Ishikawa (cell line): Measurements from ENCODE around the gene SCRN2.

Experiments
- CEBPB ChIP-seq: IDR thresholded peaks from 2 replicates; pipeline ENCODE4 v1.6.1; 2012
- CREB1 ChIP-seq: IDR thresholded peaks from 2 replicates; pipeline ENCODE4 v1.6.1; 2012; ENCODE audit warnings: low read depth
- EGR1 ChIP-seq: IDR thresholded peaks from 2 replicates; pipeline ENCODE4 v1.6.1; 2012
- EP300 ChIP-seq: IDR thresholded peaks from 2 replicates; pipeline ENCODE4 v1.6.1; 2012; ENCODE audit warnings: borderline replicate concordance
- FOXM1 ChIP-seq: IDR thresholded peaks from 2 replicates; pipeline ENCODE4 v1.6.1; 2012; ENCODE audit warnings: low read depth, borderline replicate concordance
- MAX ChIP-seq: IDR thresholded peaks from 2 replicates; pipeline ENCODE4 v1.6.1; 2012
- NFIC ChIP-seq: IDR thresholded peaks from 2 replicates; pipeline ENCODE4 v1.6.1; 2012
- RAD21 ChIP-seq: IDR thresholded peaks from 2 replicates; pipeline ENCODE4 v1.6.1; 2012; ENCODE audit warnings: low read depth
- REST ChIP-seq: IDR thresholded peaks from 2 replicates; pipeline ENCODE4 v1.6.1; 2012; ENCODE audit warnings: low read depth, mild to moderate bottlenecking
- TAF1 ChIP-seq: IDR thresholded peaks from 2 replicates; pipeline ENCODE4 v1.6.1; 2012; ENCODE audit warnings: low read depth, mild to moderate bottlenecking
- TCF12 ChIP-seq: IDR thresholded peaks from 2 replicates; pipeline ENCODE4 v1.6.1; 2012; ENCODE audit warnings: low read depth
- TEAD4 ChIP-seq: IDR thresholded peaks from 2 replicates; pipeline ENCODE4 v1.6.1; 2012
- USF1 ChIP-seq: IDR thresholded peaks from 2 replicates; pipeline ENCODE4 v1.6.1; 2012
- YY1 ChIP-seq: IDR thresholded peaks from 2 replicates; pipeline ENCODE4 v1.6.1; 2012; ENCODE audit warnings: low read depth
- ZBTB7A ChIP-seq: IDR thresholded peaks from 2 replicates; pipeline ENCODE4 v1.6.1; 2012; ENCODE audit warnings: low read depth

The SCRN2 gene

GRCh38 chr17:47792457-47792856 lies 48.6 kb downstream of the SCRN2 start:
- TF ChIP-seq YY1, result no peak
- no peak for TF ChIP-seq EP300
- no peak for TF ChIP-seq MAX
- TF ChIP-seq USF1, result no peak
- no peak for TF ChIP-seq TCF12
- TF ChIP-seq RAD21, result no peak
- TF ChIP-seq EGR1, result no peak

DNA sequence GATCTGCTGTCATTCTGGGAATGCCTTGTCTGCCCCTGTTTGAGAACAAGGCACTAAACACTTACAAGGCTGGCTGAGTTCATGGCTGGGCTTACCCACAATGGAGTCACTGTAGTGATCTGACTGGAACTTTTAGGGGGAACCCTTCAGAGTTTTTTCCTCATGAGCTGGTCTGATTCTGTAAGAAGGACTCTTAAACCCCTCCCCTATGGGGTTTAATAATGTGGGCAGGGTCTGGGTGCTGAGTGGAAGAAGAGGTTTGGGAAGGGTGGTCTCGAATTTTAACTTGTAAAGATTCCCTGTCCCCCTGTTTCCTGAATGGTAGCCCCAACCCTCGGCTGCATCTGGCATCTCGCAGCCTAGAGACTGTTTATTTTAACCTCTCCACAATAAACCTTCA lies 50.0 kb downstream of the SCRN2 start:
- TF ChIP-seq ZBTB7A (no peak), MAX (no peak), FOXM1 (no peak), TCF12 (no peak), TEAD4 (no peak), REST (no peak), USF1 (no peak), NFIC (no peak), YY1 (no peak), EP300 (no peak), CEBPB (no peak), CREB1 (no peak), RAD21 (no peak), TAF1 (no peak), EGR1 (no peak)

DNA sequence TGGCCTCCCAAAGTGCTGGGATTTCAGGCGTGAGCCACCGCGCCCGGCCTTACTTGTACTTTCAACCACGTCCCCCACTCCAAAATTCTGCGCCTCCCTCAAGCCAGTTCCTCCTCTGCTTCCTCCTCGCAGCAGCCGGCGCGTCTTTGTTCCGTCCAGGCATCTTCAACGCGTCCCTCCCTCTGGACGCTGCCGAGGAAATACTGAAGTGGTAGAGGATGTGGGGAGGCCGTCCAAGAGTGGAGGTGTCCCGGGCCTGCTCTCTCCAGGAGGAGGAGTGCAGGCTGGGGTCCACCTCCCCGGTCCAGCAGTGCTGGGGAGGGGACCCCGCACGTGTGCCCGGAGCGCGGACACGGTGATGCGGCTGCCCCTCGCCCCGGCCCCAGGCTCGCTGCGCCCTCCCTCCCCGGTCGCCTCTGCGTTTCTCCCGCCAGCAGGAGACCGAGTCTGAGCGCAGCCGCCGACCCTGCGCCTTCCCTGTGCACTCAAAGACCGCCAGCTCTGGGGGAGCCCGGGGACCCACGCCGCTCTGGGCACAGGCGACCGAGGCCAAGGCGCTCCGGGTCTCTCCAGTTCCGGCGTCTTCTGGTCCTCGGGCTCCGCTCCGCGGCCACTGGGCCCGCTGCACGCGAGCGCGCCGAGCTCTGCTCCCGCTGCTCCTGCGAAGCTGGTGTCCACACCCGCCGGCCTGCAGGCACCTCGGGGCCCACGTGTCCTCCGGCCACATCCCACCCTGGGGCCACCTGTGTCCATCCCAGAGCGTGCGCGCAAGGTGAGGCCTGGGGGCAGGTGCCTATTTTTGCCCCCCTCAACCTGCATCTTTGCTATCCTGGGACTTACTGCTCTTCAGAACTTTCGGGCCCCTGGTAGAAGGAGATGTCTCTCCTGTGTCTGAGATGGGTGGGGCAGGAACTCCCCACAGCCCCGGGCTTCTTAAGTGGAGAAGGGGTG lies 51.2 kb downstream of the SCRN2 start:
- no peak for TF ChIP-seq TEAD4
- TF ChIP-seq FOXM1, result no peak
- no peak for TF ChIP-seq ZBTB7A
- TF ChIP-seq TCF12, result no peak
- peak; percentile 50 for TF ChIP-seq RAD21
- TF ChIP-seq NFIC, result no peak
